GM21825 (cell line): ENCODE results near the gene ALDH16A1.
A peak's percentile ranks its signal among the peaks of the same experiment; 100 is the strongest.

Experiments used
- ATAC-seq: cut with Tn5 transposase; IDR thresholded peaks from one replicate; pipeline ENCODE4 v1.9.1; 2021; ENCODE audit warnings: mild to moderate bottlenecking, moderate library complexity; ENCODE audit not compliant: unreplicated experiment

Gene ALDH16A1

DNA sequence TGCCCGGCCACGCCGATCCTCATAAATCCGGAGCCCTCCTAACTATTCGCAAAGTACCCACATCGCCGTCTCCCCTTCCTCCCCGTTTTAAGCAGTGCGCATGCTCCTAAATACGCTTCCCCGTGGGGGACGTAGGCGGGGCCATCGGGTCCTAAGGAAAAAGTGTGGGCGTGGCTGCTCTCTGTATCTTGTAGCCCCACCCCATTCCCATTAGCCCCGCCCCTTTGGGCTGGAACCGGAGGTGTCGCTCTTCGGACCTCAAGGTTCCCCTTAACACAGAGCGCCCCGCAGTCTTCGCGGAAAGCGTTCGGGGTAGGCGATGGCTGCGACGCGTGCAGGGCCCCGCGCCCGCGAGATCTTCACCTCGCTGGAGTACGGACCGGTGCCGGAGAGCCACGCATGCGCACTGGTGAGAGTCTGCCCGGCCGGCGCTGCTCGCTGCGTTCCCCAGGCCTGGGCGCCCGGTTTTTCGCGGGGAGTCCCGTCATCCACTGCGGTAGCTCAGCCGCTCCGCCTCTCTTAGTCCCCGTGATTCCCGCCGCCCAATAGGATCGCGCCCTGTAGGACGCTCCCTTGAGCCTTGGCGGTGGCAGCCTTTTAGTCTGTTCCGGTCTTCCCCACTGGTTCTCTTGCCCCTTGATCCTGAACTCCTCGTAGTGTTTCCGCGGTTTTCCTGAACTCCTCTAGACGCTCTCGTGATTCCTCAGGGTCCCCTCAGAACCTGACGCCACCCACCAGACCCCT is at the start of gene ALDH16A1:
Gene ALDH16A1 (plus strand): TSS at position 213 of the 744 bp plus-strand sequence. CDS start 107 bp downstream, at position 320.
- peak; percentile 84 for ATAC-seq

DNA sequence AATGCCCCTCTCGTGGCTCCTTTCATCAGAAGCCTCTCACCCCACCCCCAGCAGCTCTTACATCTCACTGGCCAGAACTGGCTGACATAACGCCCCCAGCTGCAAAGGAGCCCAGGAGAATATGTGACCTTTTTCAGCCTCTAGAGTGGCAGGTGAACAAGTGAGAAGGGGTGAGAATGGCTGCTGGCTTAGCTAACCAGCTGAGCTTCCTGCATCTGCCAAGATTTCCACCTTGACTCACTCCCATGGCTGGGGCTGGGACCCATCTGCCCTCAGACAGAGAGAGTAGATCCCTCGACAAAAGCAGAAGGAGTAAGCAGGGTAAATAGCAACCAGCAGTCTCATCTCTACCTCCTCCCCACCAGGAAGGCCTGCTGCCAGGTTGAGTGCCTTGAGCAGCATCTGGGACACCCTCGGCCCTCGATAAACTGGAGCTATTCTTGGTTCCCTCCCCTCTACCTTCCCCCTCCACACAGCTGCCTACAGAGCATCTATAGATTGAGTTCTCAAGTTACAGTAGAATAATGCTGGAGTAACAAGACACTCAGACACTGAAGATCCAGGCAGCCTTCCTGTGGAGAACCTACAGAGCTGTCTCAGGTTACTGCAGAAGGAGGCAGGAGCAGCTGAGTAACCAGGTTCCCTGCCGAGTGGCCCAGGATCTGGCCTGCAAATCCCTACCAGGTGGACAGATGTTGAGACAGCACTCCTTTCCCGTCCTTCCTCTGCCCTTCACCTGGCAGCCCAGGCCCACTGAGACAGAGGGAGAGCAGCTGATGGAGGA is 49.4 kb upstream of the ALDH16A1 start:
- ATAC-seq = no peak

DNA sequence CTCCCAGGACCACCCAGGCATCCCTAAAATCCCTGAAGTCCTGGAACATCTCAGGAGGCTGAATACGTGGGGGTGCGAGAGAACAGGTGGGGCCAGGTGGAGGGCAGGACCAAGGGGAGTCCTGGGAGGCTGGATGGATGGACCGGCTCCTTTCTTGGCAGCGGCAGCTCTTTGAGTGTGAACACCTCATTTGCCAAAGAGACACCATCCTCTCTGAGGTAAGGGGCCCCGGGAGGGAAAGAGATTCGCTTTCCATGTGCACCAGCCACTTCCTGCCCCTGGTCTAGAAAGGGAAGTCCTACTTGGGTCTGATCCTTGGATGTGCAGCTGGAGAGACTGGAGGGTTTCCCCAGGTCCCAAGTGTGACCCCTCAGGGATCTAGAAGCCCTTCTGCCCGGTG is 45.9 kb upstream of the ALDH16A1 start:
- ATAC-seq = no peak

DNA sequence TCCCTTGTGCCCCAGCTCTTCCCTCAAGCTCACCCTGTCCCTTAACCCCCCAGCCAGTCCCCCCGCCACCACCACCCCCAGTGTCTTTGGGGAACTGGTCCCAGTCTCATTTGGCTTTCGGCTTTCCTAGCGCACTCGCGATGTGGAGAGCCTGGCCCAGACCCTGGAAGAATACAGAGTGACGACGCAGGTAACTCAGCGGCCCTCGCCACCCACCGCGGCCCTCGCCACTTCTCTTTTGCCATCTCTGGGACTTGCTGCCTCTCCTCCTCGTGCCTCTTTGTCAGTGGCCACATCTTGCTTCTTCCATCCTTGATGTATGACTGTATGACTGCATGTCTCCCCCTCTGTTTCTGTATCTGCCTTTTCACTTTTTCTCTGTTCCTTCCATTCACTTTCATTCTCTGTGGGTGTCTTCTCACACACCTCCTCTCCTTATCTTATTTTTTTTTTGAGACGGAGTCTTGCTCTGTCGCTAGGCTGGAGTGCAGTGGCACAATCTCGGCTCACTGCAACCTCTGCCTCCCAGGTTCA is 45.5 kb upstream of the ALDH16A1 start:
- ATAC-seq = no peak

DNA sequence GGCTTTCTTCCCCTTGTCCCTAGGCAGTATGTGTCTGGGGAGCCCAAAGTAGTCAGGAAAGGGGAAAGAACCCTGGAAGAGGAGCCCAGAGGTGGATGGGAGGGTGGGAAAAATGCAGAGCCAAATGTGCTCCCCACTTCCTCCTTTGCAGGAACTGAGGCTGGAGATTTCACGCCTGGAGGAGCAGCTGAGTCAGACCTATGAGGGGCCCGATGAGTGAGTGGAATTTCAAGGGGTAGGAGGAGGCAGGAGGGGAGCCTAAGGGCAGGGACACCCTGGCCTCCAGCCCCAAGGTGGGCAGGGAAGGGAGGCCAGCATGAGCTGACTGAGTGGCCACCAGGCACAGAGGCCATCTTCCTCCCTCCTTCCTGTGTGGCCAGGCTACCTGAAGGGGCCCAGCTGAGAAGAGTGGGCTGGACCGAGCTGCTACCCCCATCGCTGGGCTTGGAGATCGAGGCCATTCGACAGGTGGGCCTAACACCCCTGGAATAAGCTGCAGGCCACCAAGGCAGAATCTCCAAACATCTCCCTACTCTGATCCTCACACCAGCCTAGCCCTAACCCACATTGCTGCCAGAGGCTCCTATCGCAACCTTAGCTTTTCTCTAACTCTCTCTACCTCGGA is 44.1 kb upstream of the ALDH16A1 start:
- ATAC-seq = no peak

DNA sequence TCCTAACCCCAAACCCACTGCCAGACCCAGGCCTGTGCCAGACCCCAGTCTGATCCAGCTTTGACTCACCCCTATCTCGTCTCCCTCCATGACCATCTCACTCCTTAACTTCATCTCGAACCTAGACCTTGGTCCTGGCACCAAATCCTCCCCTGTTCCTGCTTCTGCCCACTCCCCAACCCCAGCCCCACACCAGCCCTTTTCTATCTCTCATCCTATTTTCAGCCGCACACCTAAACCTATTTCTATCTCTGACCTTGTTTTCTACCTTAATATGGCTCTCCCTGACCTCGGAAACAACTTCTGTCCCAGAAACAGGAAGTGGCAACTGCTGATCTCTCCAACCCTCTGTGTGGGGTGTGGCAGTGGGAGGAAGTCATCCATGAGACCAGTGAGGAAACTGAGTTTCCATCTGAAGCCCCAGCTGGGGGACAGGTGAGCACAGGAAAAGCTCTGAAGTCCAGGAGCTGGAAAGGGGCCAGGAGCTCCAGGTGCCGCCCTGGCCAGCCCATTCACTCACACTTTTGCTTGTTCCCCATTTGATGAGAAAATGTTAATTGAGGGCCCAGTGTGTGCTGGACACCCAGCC is 43.5 kb upstream of the ALDH16A1 start:
- ATAC-seq = no peak

DNA sequence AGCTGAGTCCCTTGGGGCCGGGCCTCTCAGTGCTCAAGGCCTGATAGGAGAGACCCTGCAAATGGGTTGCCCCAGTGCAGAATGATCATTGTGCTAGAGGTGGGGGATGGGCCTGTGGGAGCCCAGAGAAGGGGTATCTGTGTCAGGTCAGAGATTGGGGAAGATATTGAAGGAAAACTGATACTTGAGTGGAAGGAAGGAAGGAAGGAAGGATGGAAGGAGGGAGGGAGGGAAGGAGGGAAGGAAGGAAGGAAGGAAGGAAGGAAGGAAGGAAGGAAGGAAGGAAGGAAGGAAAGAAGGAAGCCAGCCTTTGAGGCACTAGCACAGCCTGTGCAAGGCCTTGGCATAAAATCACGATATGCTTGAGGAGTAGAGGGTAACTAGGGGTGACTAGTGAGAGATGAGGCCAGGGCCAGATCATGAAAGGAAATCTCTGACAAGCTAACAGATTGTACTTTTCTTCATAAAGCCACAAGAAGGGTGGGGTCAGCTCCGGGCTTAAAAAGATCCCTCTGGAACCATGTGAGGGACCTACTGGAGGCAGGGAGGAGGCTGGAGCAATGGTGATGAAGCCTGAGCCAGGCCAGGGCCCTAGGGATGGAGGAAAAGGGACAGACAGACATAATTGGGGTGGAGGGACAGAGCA is 41.2 kb upstream of the ALDH16A1 start:
- ATAC-seq = no peak

DNA sequence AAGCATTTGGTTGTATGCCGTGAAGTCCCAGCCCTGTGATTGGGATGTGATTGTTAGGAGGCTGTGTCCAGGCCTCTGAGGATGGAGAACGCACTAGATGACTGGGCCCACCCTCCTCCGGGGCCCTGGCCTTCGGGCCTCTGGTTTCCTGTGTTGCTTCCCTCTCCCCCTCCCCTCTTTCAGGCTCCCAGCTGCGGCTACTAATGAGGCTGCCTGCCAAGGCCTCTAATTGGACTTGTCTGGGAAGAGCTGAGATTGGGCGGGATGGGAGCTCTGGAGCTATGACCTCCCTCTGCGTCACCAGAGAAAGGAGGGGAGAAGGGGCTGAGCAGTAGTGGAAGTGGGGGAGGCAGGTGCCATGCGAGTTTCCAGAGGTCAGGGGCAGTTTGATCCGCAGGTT is 39.7 kb upstream of the ALDH16A1 start:
- ATAC-seq = no peak

DNA sequence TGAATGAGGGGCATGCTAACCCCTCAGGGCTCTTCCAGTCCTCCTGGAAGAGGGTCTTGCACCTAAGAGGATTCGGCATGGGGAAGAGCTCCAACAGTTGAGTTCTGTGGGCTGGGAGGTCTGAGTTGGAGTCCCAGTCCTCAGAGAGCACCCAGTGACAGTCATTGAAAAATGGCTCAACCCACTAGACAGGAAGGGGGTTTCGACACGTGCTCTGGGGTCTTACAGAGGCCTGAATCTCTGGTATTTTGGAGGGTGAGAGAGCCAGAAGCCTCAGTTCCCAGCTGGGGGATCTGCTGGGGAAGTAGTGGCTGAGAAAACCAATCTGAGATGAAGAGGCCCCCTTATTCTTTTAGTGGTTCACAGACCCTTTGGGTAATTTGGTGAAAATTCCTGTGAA is 38.8 kb upstream of the ALDH16A1 start:
- ATAC-seq = no peak

DNA sequence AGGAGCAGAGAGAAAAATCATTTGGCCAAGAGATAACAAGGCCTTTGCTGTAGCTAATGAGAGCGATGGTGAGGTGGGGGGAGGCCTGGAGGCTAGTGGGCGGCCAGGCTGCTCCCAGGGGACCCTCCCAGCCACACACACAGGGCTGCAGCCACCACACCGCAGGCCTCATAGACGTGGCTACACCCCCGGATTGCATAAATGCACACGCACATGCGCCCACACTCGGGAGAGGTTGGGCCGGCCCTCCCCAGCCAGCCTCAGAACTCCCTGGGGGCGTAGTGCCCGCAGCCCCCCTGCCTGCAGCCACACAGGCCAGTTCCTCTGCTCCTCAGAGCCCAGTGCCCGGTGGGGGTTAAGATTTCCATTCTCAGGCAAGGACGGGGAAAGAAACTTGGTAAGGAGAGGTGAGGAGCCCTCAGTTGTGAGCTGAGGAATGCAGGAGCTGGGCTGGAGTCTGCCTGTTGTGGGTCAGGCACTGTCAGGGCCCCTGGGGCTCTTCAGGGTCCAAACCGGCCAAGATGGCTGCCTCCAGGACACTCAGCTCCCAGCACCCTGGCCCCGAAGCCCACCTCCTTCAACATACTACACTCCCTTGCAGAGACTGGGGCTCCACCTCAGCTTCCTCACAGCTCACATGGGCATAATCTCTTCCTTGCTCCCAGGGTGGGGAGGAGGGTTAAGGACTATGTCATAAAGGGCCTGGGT is 37.8 kb upstream of the ALDH16A1 start:
- ATAC-seq = no peak

DNA sequence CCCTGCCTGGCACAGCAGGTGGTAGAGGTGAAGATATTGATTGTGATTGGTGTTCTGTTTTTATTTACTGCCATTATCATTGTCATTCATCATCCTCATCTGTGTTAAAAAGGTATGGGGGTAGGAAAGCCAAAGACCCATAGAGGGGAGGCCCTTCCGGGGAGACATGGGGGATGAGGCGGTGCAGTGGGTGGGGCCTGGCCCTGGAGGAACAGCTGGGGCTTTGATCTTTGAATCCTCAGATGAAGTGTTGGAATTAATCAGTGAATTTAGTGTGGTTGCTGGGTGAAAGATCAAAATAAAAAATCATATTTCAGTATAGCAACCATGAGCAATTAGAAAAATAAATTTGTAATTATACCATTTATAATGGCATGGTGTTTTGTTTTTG is 37.2 kb upstream of the ALDH16A1 start:
- no peak for ATAC-seq

DNA sequence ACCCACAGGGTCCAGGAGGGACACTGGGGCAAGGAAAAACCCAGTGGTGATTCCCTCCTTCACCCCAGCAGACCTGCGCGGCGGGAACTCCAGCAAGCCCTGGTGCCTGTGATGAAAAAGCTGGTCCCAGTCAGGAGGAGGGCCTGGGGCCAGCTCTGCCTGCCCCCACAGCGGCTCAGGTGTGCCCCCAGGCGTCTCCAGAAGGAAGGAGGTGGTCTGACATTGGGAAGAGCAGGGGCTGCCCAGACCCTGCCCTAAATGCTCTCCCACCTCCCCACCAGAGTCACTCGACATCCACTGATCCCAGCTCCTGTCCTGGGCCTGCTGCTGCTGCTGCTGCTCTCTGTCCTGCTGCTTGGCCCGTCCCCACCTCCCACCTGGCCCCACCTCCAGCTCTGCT is 35.9 kb upstream of the ALDH16A1 start:
- no peak for ATAC-seq

DNA sequence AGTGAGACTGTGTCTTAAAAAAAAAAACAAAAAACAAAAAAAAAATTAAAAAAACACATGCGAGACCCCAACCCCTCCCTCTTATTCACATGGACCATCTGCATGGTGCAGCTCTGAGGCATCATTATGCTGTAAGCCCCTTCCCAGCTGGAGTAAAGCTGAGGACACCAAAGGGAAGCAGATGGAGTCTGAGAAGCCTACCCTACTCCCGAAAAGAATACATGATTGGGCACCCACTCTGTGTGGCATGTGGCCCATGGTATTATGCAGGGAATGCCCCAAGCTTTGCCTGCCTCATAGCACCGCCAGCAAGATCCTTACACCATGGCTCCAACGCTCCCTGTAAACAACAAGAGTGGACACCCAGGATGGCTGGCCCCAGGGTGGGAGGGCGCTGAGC is 34.5 kb upstream of the ALDH16A1 start:
- no peak for ATAC-seq

DNA sequence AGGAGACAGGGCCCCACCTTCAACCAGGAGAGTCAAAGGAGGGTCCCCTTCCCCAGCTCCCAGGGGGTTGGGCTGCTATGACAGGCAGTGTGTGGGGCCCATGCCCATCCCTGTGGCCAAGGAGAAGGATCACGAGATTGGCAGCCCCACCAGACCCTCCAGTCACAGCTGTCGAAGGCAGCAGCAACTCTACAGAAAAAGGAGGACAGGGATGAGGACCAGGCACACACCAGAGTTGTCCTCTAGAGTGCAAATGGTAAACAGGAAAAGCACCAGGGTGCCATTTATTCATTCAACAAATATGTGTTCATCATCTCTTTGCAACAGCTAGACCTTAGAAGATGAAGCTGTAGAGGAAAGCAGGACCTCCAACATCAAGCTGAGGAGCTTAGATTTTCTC is 33.9 kb upstream of the ALDH16A1 start:
- ATAC-seq = no peak

DNA sequence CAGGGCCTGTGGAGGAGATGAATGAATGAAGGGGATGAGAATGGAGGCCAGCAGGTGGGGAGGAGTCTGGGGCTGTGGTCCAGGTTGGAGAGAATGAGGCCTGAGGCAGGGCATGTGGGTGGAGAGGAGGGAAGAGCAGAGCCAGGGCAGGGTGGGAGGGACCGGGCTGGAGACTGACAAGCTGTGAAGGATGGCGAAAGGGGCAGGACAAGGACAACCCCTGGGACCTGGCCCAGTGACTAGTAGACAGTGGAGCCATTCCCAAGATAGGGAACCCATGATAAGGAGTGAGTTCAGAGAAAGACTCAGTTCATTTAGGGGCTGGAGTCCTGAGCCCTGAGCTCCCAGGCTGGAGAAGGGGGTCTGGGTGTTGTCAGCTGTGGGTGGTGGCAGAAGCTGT is 32.8 kb upstream of the ALDH16A1 start:
- ATAC-seq = no peak

DNA sequence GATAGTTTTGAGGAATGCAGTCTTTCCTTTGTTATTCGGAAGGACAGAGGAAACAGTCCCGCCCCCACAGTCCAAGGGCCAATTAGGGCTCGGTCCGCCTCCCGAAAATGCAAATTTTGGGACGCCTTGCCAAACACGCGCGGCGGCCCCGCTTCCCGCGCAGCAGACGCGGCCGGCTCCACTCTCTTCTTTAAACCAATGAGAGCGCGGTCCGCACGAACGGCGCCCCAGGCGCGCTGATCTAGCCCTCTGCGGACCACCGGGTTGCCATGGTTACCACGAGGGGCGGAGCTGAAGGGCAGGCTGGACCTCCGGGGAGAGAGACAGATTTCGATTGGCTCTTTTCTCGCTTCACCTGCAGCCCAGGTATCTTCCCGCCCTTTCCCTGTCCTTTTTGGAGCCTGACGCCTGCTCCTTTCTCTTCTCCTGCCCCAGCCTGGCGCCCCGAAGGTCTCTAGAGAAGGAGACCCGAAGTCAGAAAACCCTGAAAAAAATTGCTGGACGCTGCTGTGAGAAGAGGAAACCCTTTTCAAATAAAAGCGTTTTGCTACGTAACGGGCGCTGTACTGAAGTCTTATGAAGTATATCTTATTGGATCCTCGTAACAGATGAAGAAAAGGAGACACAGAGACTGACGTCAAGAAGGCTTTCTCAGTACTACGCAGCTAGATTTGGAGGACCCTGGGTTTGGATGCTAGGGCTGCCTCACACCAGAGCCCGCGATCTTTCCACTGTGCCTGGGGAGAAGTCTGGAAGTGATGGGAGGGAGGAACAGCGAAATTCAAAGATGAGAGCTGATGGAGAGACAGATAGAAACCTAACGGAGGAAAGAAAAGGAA is 31.8 kb upstream of the ALDH16A1 start:
- no peak for ATAC-seq

DNA sequence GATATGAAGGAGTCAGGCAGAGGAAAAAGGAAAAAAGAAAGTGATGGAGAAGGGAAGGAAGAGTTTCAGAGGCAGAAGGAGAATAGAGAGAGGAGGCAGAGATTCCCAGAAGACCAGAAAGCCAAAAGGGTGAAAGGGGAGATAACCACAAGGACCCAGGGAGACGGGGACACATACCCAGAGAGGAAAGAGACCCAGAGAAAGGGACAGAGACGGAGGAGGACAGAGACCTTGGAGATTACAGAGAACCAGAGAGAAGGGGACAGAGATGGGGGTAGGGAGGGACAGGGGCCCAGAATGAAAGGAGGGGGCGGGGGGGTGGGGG is 31.2 kb upstream of the ALDH16A1 start:
- ATAC-seq = no peak

DNA sequence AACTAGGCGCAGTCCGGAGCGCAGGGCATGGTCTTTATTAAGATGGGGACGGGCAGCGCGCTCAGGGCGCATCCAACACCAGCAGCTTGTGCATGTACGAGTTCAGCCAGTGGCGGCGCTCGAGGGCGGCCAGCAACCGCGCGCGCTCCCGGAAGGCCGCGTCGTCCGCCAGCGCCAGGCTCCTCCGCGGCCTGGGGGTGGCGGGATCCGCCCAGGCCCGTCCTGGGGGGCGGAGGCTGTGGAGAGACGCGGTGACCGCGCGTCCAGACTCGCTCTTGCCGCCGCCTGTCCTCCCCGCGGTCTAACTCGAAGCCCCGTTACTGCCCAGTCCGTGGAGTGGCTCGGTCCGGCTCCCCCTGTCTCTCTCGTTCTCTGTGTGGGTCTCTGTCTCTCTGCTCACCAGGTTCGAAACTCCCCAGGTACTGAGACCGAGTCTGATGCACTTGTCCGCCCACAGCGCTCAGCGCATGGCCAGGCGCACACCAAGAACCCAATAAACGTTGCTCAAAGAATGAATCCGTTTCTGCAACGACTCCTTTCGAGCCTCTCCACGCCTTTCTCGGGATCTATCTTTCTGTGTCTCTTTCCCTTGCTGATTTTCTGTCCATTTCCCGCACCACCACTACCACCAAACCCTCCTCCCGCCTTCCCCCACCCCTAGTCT is 30.5 kb upstream of the ALDH16A1 start:
- ATAC-seq = no peak
